ENCODE data around the gene DCLRE1C.
"Not testable (repeated sequence)": the region's sequence is repeated elsewhere in the genome, so short reads cannot be mapped to it uniquely, and the experiment has no call there.

The DCLRE1C gene

DNA sequence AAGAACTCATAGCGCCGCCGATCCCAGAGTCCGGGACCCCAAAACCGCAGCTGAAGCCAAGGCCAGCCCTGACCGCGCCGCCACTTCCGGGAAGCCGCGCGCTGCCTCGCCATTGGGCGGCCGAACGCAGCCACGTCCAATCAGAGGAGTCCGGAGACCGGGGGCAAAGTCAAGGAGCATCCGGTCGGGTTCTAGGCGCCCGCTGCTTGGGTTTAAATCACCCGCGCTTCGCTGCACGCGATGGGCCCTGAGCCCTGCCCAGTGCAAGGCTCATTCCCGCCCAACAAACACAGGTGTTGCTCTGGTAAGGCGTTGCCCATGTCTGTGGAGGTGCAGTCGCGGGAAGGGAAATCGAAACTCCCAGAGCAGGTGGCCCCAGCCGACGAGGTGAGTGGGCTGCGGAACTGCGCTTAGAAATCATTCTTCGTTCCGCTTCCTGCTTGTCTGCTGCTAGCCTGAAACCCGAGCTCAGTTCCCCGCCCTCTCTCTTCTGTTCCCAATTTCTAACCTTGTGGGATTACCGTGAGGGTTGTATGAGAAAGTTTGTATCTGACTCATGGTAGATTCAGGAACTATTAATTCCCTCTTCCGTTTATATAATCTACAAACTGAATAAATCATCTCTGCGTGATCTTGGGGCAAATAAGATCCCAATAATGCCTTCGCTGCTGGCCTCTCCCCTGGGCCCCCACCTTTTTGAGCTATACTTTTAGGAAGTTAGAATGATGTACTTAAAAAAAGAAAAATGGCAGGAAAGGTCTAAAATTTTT, at the start of gene DCLRE1C:
DCLRE1C (minus strand) TSS at position 96 of the 770 bp plus-strand sequence; CDS start at position 10, 86 bp downstream.
- peaks cover 5 to 42% (median 28%) of the 10 kb centered on the region in 5 donors for H3K4me1 ChIP-seq (ENCODE audit: control insufficient read depth in 5 of 5, insufficient read depth in 5 of 5, low read length in 5 of 5)
- H3K36me3 ChIP-seq (ENCODE audit: control insufficient read depth in 5 of 5, insufficient read depth in 5 of 5, low read length in 5 of 5), result peaks cover 0 to 2% (median 0%) of the 10 kb centered on the region in 5 donors
- H3K9ac ChIP-seq (ENCODE audit: low read length in 5 of 5), result peak within 1 kb of the TSS; percentile 77 to 86 (median 81)

DNA sequence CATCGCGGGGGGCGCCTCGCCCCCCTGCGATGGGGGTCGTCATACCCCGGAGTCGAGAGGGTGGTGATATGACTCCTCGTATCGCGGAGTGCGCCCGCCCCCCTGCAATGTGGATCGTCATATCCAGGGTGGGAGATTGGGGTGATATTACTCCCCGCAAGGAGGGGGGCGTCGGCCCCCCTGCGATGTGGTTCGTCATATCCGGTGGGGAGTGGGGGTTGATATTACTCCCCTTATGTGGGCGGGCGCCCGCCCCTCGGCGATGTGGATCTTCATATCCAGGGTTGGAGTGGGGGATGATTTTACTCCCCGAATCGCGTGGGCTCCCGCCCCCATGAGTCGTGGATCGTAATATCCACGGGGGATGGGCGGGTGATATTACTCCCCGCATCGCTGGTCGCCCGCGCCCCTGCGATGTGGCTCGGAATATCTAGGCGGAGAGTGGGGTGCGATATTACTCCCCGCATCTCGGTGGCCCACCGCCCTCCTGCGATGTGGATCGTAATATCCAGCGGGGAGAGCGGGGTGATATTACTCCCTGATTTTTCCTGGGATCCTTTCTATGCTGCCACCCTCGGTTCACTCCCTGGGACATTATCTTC, 42.2 kb upstream of the DCLRE1C start:
- Histone ChIP-seq H3K27me3 (ENCODE audit: control insufficient read depth in 5 of 5, insufficient read depth in 4 of 5, low read length in 5 of 5) (no peaks in the 10 kb centered on the region), H3K4me1 (ENCODE audit: control insufficient read depth in 5 of 5, insufficient read depth in 5 of 5, low read length in 5 of 5) (no peaks in the 10 kb centered on the region), H3K4me3 (ENCODE audit: low read depth in 1 of 5, low read length in 5 of 5) (no peak overlapping the region), H3K9ac (ENCODE audit: low read length in 5 of 5) (no peak overlapping the region), H3K36me3 (ENCODE audit: control insufficient read depth in 5 of 5, insufficient read depth in 5 of 5, low read length in 5 of 5) (no peaks in the 10 kb centered on the region), H3K27ac (ENCODE audit: low read depth, low read length) (no peak overlapping the region), H3K9me3 (ENCODE audit: control insufficient read depth in 5 of 5, low read length in 5 of 5) (no peaks in the 10 kb centered on the region)

More for the DNA sequence above, at the start of gene DCLRE1C:
- peak within 1 kb of the TSS; percentile 66 to 94 (median 87) for H3K4me3 ChIP-seq (ENCODE audit: low read depth in 1 of 5, low read length in 5 of 5)
- no peaks in the 10 kb centered on the region for H3K9me3 ChIP-seq (ENCODE audit: control insufficient read depth in 5 of 5, low read length in 5 of 5)
- peak within 1 kb of the TSS; percentile 85 for H3K27ac ChIP-seq (ENCODE audit: low read depth, low read length)
- H3K27me3 ChIP-seq (ENCODE audit: control insufficient read depth in 5 of 5, insufficient read depth in 4 of 5, low read length in 5 of 5), result no peaks in the 10 kb centered on the region

DNA sequence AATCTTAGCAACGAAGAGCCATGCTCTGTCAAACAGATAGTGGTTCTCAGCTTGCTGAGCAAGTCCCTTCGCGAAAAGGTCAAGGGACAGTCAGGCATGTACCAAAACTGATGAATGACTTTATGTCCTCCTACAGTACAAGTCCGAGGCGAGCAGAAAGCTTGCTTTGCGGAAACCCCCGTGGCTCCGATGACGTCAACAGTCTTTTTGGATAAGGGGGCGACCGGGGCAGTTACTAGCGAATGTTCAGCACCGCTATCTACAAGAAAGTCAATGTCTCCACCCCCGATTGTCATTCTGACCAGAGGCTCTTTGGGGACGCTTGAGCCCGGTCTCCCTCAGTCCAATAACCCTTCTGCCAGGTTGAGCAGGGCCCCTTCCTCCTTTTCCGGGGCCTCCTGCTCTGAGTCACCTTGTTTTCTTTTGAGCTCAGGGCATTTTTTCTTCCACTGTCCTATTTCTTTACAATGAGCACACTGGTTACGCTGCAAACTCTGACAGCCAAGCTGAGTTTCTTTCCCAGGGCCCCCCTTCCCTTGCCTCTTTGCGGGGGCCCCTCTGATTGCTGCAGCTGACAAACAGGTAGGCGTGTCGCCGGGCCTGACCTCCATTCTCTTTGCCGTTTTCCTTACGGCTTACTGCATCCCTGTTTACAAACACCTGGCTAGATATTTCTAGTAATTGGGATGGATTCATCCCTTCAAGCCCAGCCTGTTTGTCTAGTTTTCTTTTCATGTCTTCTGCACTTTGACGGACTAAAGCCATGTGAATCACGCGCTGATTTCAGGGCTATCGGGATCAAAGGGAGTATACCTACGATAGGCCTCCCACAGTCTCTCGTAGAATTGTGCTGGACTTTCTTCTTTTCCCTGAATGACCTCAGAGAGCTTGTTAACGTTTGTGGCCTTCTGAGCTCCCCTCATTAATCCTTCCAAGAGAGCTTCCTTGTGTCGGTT, 39.9 kb upstream of the DCLRE1C start:
- H3K4me1 ChIP-seq (ENCODE audit: control insufficient read depth in 5 of 5, insufficient read depth in 5 of 5, low read length in 5 of 5); H3K27ac ChIP-seq (ENCODE audit: low read depth, low read length); H3K9ac ChIP-seq (ENCODE audit: low read length in 5 of 5); H3K27me3 ChIP-seq (ENCODE audit: control insufficient read depth in 5 of 5, insufficient read depth in 4 of 5, low read length in 5 of 5); H3K36me3 ChIP-seq (ENCODE audit: control insufficient read depth in 5 of 5, insufficient read depth in 5 of 5, low read length in 5 of 5); H3K4me3 ChIP-seq (ENCODE audit: low read depth in 1 of 5, low read length in 5 of 5); H3K9me3 ChIP-seq (ENCODE audit: control insufficient read depth in 5 of 5, low read length in 5 of 5): not testable (repeated sequence)

DNA sequence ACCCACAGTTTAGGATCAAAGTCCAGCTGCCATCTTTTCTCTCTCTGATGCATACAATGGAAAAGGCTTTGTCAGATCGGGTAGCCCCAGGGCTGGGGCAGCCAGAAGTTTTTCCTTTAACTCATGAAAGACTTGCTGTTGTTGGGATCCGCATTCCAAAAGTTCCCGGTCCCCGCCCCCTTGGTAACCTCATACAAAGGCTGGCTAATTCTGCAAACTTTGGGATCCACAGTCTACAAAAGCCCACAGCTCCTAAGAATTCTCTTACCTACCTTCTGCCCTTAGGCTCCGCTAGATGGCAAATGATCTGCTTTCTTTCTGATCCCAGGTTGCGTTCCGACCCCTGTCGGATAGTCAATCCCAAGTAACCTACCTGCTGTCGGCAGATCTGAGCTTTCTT, 38.4 kb upstream of the DCLRE1C start:
- H3K36me3 ChIP-seq (ENCODE audit: control insufficient read depth in 5 of 5, insufficient read depth in 5 of 5, low read length in 5 of 5); H3K27me3 ChIP-seq (ENCODE audit: control insufficient read depth in 5 of 5, insufficient read depth in 4 of 5, low read length in 5 of 5); H3K27ac ChIP-seq (ENCODE audit: low read depth, low read length); H3K4me3 ChIP-seq (ENCODE audit: low read depth in 1 of 5, low read length in 5 of 5); H3K9ac ChIP-seq (ENCODE audit: low read length in 5 of 5); H3K9me3 ChIP-seq (ENCODE audit: control insufficient read depth in 5 of 5, low read length in 5 of 5); H3K4me1 ChIP-seq (ENCODE audit: control insufficient read depth in 5 of 5, insufficient read depth in 5 of 5, low read length in 5 of 5): not testable (repeated sequence)

DNA sequence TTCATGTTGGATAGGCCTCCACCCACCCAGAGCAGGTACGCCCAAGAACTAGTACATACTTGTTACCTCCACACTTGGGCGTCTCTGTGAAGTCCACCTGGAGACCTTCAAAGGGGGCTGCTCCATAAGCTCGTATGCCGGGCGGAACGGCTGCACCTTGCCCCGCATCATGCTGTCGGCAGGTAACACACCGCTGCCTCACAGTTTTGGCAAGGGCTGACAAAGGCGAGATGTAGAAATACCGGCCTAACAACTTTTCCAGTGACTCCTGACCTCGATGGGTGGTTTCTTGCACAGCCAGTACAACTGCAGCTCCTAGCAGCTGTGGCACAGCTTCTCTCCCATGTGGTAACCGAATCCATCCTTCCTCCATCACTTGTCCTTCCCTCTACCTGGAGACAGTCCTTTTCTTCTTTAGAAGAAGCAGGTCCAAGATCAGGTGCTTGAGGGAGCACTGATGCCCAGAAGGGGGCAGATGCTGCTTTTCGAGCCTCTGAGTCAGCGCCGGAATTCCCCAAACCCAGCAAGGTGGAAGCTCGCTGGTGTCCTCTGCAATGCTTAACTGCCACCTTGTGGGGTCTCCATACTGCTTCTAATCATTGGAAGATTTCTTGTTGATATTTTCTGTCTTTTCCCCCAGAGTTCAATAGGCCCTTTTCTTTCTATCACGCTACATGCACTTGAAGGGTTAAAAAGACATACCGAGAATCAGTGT, 37.3 kb upstream of the DCLRE1C start:
- H3K9ac ChIP-seq (ENCODE audit: low read length in 5 of 5); H3K4me1 ChIP-seq (ENCODE audit: control insufficient read depth in 5 of 5, insufficient read depth in 5 of 5, low read length in 5 of 5); H3K9me3 ChIP-seq (ENCODE audit: control insufficient read depth in 5 of 5, low read length in 5 of 5); H3K27me3 ChIP-seq (ENCODE audit: control insufficient read depth in 5 of 5, insufficient read depth in 4 of 5, low read length in 5 of 5); H3K4me3 ChIP-seq (ENCODE audit: low read depth in 1 of 5, low read length in 5 of 5); H3K27ac ChIP-seq (ENCODE audit: low read depth, low read length); H3K36me3 ChIP-seq (ENCODE audit: control insufficient read depth in 5 of 5, insufficient read depth in 5 of 5, low read length in 5 of 5): not testable (repeated sequence)

DNA sequence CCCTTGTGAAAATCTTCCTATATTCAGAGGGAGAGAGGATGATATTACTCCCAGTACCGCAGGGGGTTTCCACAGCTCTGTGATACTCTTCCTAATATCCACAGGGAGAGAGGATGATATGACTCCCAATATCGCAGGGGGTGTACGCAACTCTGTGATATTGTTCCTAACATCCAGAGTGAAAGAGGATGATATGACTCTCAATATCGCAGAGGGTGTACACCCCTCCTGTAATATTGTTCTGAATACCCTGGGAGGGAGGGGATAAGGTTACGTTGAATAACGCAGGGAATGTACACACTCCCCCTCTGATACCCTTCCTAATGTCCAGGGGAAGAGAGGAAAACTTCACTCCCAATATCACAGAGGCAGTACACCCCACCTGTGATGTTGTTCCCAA, 35.7 kb upstream of the DCLRE1C start:
- H3K9me3 ChIP-seq (ENCODE audit: control insufficient read depth in 5 of 5, low read length in 5 of 5); H3K4me3 ChIP-seq (ENCODE audit: low read depth in 1 of 5, low read length in 5 of 5); H3K36me3 ChIP-seq (ENCODE audit: control insufficient read depth in 5 of 5, insufficient read depth in 5 of 5, low read length in 5 of 5); H3K9ac ChIP-seq (ENCODE audit: low read length in 5 of 5); H3K27ac ChIP-seq (ENCODE audit: low read depth, low read length); H3K27me3 ChIP-seq (ENCODE audit: control insufficient read depth in 5 of 5, insufficient read depth in 4 of 5, low read length in 5 of 5); H3K4me1 ChIP-seq (ENCODE audit: control insufficient read depth in 5 of 5, insufficient read depth in 5 of 5, low read length in 5 of 5): not testable (repeated sequence)

DNA sequence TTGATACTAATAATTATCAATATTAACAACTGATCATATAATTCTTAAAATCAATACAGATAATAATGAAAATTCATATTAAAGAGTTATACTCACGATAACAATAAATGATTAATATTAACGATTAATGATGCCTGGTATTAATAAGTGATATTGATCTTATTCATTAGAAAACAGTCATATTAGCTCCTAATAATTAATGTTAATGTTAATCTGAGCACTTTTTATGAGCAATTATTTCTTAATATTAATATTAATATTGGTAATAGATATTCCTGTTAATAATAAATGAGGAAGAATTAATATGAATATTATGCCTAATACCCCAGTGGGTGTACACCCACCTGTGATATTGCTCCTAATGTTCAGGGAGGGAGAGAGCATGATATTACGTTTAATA, 28.8 kb upstream of the DCLRE1C start:
- peaks cover 0 to 2% (median 0%) of the 10 kb centered on the region in 5 donors for H3K27me3 ChIP-seq (ENCODE audit: control insufficient read depth in 5 of 5, insufficient read depth in 4 of 5, low read length in 5 of 5)
- H3K27ac ChIP-seq (ENCODE audit: low read depth, low read length), result no peak overlapping the region
- H3K4me3 ChIP-seq (ENCODE audit: low read depth in 1 of 5, low read length in 5 of 5), result no peak overlapping the region
- H3K9me3 ChIP-seq (ENCODE audit: control insufficient read depth in 5 of 5, low read length in 5 of 5), result no peaks in the 10 kb centered on the region
- no peak overlapping the region for H3K9ac ChIP-seq (ENCODE audit: low read length in 5 of 5)
- H3K36me3 ChIP-seq (ENCODE audit: control insufficient read depth in 5 of 5, insufficient read depth in 5 of 5, low read length in 5 of 5), result no peaks in the 10 kb centered on the region
- no peaks in the 10 kb centered on the region for H3K4me1 ChIP-seq (ENCODE audit: control insufficient read depth in 5 of 5, insufficient read depth in 5 of 5, low read length in 5 of 5)

DNA sequence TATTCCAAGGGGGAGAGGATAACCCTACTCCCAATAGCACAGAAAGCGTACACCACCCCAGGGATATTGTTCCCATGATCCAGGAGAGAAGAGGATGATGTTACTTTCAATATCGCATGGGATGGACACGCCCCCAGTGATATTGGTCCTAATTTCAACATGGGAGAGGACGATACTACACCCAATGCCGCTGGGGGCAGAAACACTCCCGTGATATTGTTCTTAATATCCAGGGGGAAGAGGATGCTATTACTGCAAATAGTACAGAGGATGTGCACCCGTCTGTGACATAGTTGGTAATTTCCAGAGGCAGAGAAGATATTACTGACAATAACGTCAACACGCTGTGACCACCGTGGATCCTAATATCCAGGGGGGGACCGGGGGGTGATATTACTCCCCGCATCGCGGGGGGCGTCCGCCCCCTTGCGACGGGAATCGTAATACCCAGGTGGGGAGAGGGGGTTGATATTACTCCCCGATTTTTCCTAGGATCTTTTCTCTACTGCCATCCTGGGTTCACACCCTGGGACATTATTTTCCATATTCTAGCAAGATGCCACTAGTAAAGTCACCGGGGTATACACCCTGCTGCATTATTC, 21.9 kb upstream of the DCLRE1C start:
- Histone ChIP-seq H3K36me3 (ENCODE audit: control insufficient read depth in 5 of 5, insufficient read depth in 5 of 5, low read length in 5 of 5) (no peaks in the 10 kb centered on the region), H3K27ac (ENCODE audit: low read depth, low read length) (no peak overlapping the region), H3K27me3 (ENCODE audit: control insufficient read depth in 5 of 5, insufficient read depth in 4 of 5, low read length in 5 of 5) (peaks cover 0 to 4% (median 0%) of the 10 kb centered on the region in 5 donors), H3K9me3 (ENCODE audit: control insufficient read depth in 5 of 5, low read length in 5 of 5) (no peaks in the 10 kb centered on the region), H3K9ac (ENCODE audit: low read length in 5 of 5) (no peak overlapping the region), H3K4me1 (ENCODE audit: control insufficient read depth in 5 of 5, insufficient read depth in 5 of 5, low read length in 5 of 5) (no peaks in the 10 kb centered on the region), H3K4me3 (ENCODE audit: low read depth in 1 of 5, low read length in 5 of 5) (no peak overlapping the region)

DNA sequence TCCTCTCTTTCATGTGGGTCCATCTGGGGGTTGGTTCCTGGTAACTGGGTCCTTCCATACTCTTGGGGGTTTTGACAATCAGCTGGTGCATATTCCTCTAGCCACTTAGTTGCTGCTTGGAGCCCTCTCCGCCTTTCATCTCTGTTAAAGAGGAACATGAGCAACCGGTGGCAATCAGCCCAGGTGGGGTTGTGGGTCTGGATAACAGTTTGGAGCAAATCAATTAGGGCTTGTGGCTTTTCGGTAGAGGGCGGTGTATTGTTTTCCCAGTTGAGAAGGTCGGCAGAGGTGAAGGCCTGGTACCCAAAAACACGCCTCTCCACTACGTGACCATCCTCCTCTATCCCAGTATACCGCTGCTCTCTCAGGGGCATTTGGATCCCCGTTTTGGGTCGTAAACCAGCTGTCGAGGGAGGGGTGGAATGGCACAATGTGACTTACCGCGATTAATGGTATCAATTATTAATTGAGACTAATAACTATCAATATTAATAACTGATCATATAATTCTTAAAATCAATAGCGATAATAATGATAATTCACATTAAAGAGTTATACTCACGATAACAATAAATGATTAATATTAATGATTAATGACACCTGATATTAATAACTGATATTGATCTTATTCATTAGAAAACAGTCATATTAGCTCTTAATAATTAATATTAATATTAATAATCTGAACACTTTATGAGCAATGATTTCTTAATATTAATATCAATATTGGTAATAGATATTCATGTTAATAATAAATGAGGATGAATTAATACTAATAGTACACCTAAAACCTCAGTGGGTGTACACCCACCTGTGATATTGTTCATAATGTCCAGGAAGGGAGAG, 20.5 kb upstream of the DCLRE1C start:
- H3K4me3 ChIP-seq (ENCODE audit: low read depth in 1 of 5, low read length in 5 of 5); H3K27ac ChIP-seq (ENCODE audit: low read depth, low read length); H3K27me3 ChIP-seq (ENCODE audit: control insufficient read depth in 5 of 5, insufficient read depth in 4 of 5, low read length in 5 of 5); H3K4me1 ChIP-seq (ENCODE audit: control insufficient read depth in 5 of 5, insufficient read depth in 5 of 5, low read length in 5 of 5); H3K9me3 ChIP-seq (ENCODE audit: control insufficient read depth in 5 of 5, low read length in 5 of 5); H3K36me3 ChIP-seq (ENCODE audit: control insufficient read depth in 5 of 5, insufficient read depth in 5 of 5, low read length in 5 of 5); H3K9ac ChIP-seq (ENCODE audit: low read length in 5 of 5): not testable (repeated sequence)
